ENCODE measurements around the gene SPTY2D1.

SPTY2D1 gene

GRCh38 chr11:18566406-18566805, 67.7 kb downstream of the SPTY2D1 start:
- no peak overlapping the region for H3K27ac ChIP-seq (ENCODE audit: low read depth, low read length)
- no peaks in the 10 kb centered on the region for H3F3A ChIP-seq (ENCODE audit: control insufficient read depth, insufficient read depth)
- TF ChIP-seq EZH2phosphoT487 (IDR thresholded peaks at IDR 0.05; ENCODE audit: borderline replicate concordance, low read length) = no peak
- TF ChIP-seq, protein P1, sequence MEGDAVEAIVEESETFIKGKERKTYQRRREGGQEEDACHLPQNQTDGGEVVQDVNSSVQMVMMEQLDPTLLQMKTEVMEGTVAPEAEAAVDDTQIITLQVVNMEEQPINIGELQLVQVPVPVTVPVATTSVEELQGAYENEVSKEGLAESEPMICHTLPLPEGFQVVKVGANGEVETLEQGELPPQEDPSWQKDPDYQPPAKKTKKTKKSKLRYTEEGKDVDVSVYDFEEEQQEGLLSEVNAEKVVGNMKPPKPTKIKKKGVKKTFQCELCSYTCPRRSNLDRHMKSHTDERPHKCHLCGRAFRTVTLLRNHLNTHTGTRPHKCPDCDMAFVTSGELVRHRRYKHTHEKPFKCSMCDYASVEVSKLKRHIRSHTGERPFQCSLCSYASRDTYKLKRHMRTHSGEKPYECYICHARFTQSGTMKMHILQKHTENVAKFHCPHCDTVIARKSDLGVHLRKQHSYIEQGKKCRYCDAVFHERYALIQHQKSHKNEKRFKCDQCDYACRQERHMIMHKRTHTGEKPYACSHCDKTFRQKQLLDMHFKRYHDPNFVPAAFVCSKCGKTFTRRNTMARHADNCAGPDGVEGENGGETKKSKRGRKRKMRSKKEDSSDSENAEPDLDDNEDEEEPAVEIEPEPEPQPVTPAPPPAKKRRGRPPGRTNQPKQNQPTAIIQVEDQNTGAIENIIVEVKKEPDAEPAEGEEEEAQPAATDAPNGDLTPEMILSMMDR (IDR thresholded peaks at IDR 0.05; ENCODE audit: low read depth, low read length, poor library complexity, severe bottlenecking) = no peak
- H3K4me3 ChIP-seq (ENCODE audit: low read length) = no peak overlapping the region
- no peaks in the 10 kb centered on the region for H3K79me2 ChIP-seq (ENCODE audit: control insufficient read depth, low read length)
- H3K27me3 ChIP-seq (ENCODE audit: control insufficient read depth, low read length) = no peaks in the 10 kb centered on the region
- H3K36me3 ChIP-seq (ENCODE audit: control insufficient read depth, low read length) = peaks cover 26% of the 10 kb centered on the region
- H3K9me2 ChIP-seq (replicated peaks; ENCODE audit: control insufficient read depth, low read length) = no peaks in the 10 kb centered on the region
- H3K9me3 ChIP-seq (ENCODE audit: control insufficient read depth, insufficient read depth, low read length) = no peaks in the 10 kb centered on the region
- no peaks in the 10 kb centered on the region for H3K4me1 ChIP-seq (ENCODE audit: control insufficient read depth, low read length)
- H3K4me2 ChIP-seq (ENCODE audit: low read length) = no peak overlapping the region
- no peaks in the 10 kb centered on the region for H4K20me1 ChIP-seq (ENCODE audit: control insufficient read depth, insufficient read depth, low read depth, low read length)

- no peaks in the 10 kb centered on the region for H3K79me2 ChIP-seq (ENCODE audit: control insufficient read depth, low read length)
- no peak overlapping the region for H3K4me2 ChIP-seq (ENCODE audit: low read length)
- no peak overlapping the region for H3K4me3 ChIP-seq (ENCODE audit: low read length)
Measured at GRCh38 chr11:18564149-18564548, 70.0 kb downstream of the SPTY2D1 start.

DNA sequence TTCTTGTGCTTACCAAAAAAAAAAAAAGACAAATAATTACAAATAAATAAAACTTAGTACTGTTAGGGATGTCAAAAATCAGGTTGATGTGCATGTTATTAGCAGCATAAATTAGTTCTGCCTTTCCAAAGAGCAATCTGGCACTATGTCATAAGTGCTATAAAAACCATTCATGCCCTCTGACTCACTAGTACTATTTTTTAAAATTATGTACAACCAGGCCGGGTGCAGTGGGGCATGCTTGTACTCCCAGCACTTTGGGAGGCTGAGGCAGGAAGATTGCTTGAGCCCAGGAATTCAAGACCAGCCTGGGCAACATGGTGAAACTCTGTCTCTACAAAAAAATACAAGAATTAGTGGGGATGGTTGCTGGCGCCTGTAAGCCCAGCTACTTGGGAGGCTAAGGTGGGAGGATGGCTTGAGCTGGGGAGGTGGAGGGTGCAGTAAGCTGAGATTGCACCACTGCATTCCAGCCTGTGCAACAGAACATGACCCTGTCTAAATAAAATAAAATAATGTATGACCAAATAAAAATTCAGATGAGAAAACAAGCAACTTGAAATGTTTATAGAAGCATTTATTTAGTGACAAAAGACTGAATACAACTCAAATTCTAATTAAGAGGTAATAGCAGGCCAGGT, 70.9 kb downstream of the SPTY2D1 start:
- Histone ChIP-seq H3K4me3 (ENCODE audit: low read length) (no peak overlapping the region), H3K36me3 (ENCODE audit: control insufficient read depth, low read length) (peaks cover 21% of the 10 kb centered on the region), H3K9me2 (replicated peaks; ENCODE audit: control insufficient read depth, low read length) (no peaks in the 10 kb centered on the region), H3K27me3 (ENCODE audit: control insufficient read depth, low read length) (no peaks in the 10 kb centered on the region), H3K4me1 (ENCODE audit: control insufficient read depth, low read length) (no peaks in the 10 kb centered on the region), H3K4me2 (ENCODE audit: low read length) (no peak overlapping the region), H4K20me1 (ENCODE audit: control insufficient read depth, insufficient read depth, low read depth, low read length) (no peaks in the 10 kb centered on the region), H3K79me2 (ENCODE audit: control insufficient read depth, low read length) (no peaks in the 10 kb centered on the region), H3K27ac (ENCODE audit: low read depth, low read length) (no peak overlapping the region), H3F3A (ENCODE audit: control insufficient read depth, insufficient read depth) (no peaks in the 10 kb centered on the region), H3K9me3 (ENCODE audit: control insufficient read depth, insufficient read depth, low read length) (no peaks in the 10 kb centered on the region)
- TF ChIP-seq, protein P1 (IDR thresholded peaks at IDR 0.05; ENCODE audit: low read depth, low read length, poor library complexity, severe bottlenecking) = no peak
- no peak for TF ChIP-seq EZH2phosphoT487 (IDR thresholded peaks at IDR 0.05; ENCODE audit: borderline replicate concordance, low read length)

More at GRCh38 chr11:18564149-18564548, 70.0 kb downstream of the SPTY2D1 start:
- no peak for TF ChIP-seq EZH2phosphoT487 (IDR thresholded peaks at IDR 0.05; ENCODE audit: borderline replicate concordance, low read length)
- TF ChIP-seq, protein P1 (IDR thresholded peaks at IDR 0.05; ENCODE audit: low read depth, low read length, poor library complexity, severe bottlenecking) = no peak
- H3K9me3 ChIP-seq (ENCODE audit: control insufficient read depth, insufficient read depth, low read length) = no peaks in the 10 kb centered on the region
- H4K20me1 ChIP-seq (ENCODE audit: control insufficient read depth, insufficient read depth, low read depth, low read length) = no peaks in the 10 kb centered on the region
- no peaks in the 10 kb centered on the region for H3K9me2 ChIP-seq (replicated peaks; ENCODE audit: control insufficient read depth, low read length)
- H3F3A ChIP-seq (ENCODE audit: control insufficient read depth, insufficient read depth) = no peaks in the 10 kb centered on the region
- no peaks in the 10 kb centered on the region for H3K4me1 ChIP-seq (ENCODE audit: control insufficient read depth, low read length)
- peaks cover 21% of the 10 kb centered on the region for H3K36me3 ChIP-seq (ENCODE audit: control insufficient read depth, low read length)
- H3K27me3 ChIP-seq (ENCODE audit: control insufficient read depth, low read length) = no peaks in the 10 kb centered on the region
- H3K27ac ChIP-seq (ENCODE audit: low read depth, low read length) = no peak overlapping the region

All from DOHH2 (cell line).